Activated CD4-positive, alpha-beta T cell treated with anti-CD3 and anti-CD28 coated beads, Interleukin-2, amount 10 ng/mL, durations not matched to agents 7 days and 5 days (primary cell): ENCODE data around the gene MCM8. TPM values are rescaled to one million over a fixed set of nuclear protein-coding genes. Genes with fewer than 3 reads are reported as not detected.
A peak's percentile ranks its signal among the peaks of the same experiment; 100 is the strongest.

Source experiments
- CTCF ChIA-PET: fragments of 350-600 bp; sonication (Branson Sonifier 250); formaldehyde crosslinking; loops from one replicate; lab custom pipeline; 2021; ENCODE audit warnings: antibody characterized with exemption; lab: Charles Lee
- POLR2A ChIA-PET: fragments of 350-600 bp; sonication (Branson Sonifier 250); formaldehyde crosslinking; loops from one replicate; lab custom pipeline; 2021; ENCODE audit warnings: antibody characterized with exemption; lab: Charles Lee
- DNase-seq: peaks from one replicate; pipeline ENCODE4 v3.0.0-alpha.2; 2020
- H3K27ac Mint-ChIP-seq: one replicate; pipeline ENCODE4 v1.8.0; 2021; ENCODE audit warnings: mild to moderate bottlenecking, moderate library complexity, mixed read lengths
- H3K27me3 Mint-ChIP-seq: one replicate; pipeline ENCODE4 v1.8.0; 2021; ENCODE audit warnings: mixed read lengths
- H3K36me3 Mint-ChIP-seq: one replicate; pipeline ENCODE4 v1.8.0; 2021; ENCODE audit warnings: low read depth, mixed read lengths
- H3K4me1 Mint-ChIP-seq: one replicate; pipeline ENCODE4 v1.8.0; 2021; ENCODE audit warnings: mixed read lengths
- H3K4me3 Mint-ChIP-seq: one replicate; pipeline ENCODE4 v1.8.0; 2021; ENCODE audit warnings: mild to moderate bottlenecking, moderate library complexity, mixed read lengths
- H3K9me3 Mint-ChIP-seq: one replicate; pipeline ENCODE4 v1.8.0; 2021; ENCODE audit warnings: mixed read lengths
- total RNA-seq, 2 experiments: library from RNA; stranded (reverse); gene quantifications; one replicate each; pipeline ENCODE4 v1.2.3, GENCODE V29; 2021

MCM8 gene
- total RNA-seq, 2 experiments from 2014 or later, result 32.1 to 32.4 TPM

DNA sequence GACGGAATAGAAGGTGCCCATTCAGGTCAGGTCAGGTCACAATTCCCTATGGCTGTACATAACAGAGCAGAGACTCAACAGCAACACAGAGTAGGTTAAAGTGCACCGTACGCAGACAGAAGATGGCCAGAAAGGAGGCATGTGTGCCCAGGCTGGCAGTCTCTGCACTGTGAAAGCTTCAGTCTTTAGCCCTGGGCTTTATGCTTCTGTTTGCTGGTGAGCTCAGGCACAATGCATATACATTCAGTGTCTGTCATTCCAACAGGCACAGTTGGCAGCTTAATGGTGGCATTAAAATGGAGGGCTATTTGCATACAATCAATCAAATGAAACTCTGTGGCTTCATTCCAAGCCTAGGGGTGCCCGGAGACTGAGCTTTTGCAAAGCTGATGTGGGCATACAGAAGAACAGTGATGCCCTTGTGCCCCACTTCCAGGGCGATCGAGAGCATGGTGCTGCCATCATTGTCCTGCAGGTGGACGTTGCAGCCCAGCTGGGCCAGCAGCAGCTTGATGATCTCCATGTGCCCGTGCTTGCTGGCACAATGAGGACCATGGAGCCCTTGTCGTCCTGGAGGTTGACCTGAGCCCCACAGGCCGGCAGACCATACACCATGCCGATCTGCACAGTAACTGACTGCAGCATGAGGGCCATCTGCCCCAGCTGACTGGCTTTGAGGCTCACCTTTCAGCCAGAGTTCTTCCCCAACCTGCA, 22.5 kb upstream of the MCM8 start:
- Mint-ChIP-seq H3K9me3 (no peaks in the 10 kb centered on the region), H3K36me3 (no peaks in the 10 kb centered on the region), H3K27me3 (peaks cover 7% of the 10 kb centered on the region), H3K27ac (no peak overlapping the region), H3K4me3 (no peak overlapping the region), H3K4me1 (no peaks in the 10 kb centered on the region)
- ChIA-PET CTCF (no interaction called here), POLR2A (no interaction called here)
- no peak for DNase-seq

DNA sequence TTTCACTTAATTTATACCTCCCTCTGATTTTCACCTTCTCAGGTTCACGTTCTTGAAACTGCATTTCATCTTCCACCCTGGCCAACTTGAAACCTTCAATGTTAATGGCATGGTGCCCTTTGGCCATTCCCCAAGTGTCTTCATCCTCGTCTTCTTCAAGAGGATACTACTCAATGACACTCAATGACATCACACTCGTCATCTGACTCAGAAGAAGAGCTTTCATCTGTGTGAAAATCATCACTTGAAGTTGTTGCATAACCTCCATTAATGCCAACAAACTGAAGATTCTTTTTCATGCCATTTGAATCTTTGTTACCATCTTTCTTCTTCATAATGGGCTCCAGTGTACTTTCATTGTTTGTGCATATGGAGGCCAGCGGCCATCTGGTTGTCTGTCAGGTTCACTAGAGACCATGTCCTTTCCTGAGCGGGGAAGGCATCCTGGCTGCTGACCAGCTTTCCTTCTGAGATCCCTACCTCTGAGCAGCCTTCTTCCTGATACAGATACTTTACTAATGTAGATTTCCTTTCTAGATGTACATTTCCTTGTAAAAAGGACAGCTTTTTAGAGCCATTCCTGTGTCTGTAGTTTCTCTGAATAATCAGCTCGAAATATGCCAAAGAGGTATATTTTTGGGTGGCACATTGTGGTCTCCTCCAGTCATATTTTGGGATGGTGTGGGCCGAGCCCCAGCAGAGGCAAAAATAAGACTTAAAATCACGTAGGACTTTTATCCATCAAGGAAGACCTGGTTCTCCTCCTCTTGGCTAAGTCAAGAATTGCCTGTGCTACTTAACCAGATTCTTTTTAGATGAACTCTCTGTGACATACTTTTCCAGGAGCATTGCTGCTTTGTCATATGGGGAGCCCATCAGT, 21.4 kb upstream of the MCM8 start:
- H3K36me3 Mint-ChIP-seq, result no peaks in the 10 kb centered on the region
- H3K27ac Mint-ChIP-seq, result no peak overlapping the region
- peaks cover 7% of the 10 kb centered on the region for H3K27me3 Mint-ChIP-seq
- H3K4me3 Mint-ChIP-seq, result no peak overlapping the region
- H3K9me3 Mint-ChIP-seq, result no peaks in the 10 kb centered on the region
- ChIA-PET POLR2A (no interaction called here), CTCF (no interaction called here)
- no peaks in the 10 kb centered on the region for H3K4me1 Mint-ChIP-seq
- no peak for DNase-seq

DNA sequence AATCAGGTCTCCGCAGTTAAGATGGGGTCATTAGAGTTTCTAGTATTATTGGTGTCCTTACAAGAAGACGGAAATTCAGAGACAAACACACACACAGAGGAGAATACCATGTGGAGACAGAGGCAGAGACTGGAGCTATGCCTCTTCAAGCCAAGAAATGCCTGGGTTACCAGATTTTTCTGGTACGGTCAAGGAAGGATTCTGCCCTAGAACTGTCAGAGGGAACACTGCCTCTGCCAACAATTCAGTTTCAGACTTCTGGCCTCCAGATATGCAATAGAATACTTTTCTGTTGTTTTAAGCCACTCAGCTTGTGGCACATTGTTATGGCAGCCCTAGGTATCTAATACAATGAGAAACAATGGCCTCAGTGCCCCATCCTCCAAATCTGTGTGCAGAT, 19.0 kb upstream of the MCM8 start:
- POLR2A ChIA-PET, result no interaction called here

DNA sequence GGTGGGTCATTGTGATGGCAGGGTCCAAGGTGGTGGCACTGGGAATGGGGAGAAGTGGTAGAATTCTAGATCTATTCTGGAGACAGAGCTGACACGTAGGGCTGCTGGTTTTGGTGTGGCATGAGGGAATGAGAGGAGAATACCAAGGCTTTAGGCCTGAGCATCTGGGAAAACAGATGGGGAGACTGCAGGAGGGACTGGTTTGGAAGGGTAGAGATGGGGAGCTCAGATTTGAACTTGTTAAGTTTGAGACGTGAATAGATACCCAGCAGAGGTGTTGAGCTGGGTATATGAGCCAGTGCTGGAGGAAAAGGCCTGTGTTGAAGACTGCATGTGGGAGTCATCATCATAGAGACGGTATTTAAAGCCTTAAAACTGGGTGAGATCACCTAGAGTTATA, 17.7 kb upstream of the MCM8 start:
- Mint-ChIP-seq H3K27ac (no peak overlapping the region), H3K9me3 (no peaks in the 10 kb centered on the region), H3K36me3 (peaks cover 2% of the 10 kb centered on the region), H3K4me3 (no peak overlapping the region), H3K4me1 (no peaks in the 10 kb centered on the region), H3K27me3 (peaks cover 1% of the 10 kb centered on the region)
- ChIA-PET POLR2A (no interaction called here), CTCF (interaction anchor here (0.5 kb wide), 1 partner anchor 87 kb away, joined by 6 read pairs; no protein-coding TSS in a partner anchor)
- no peak for DNase-seq

More for the DNA sequence above, 19.0 kb upstream of the MCM8 start:
- H3K27ac Mint-ChIP-seq, result no peak overlapping the region
- no peaks in the 10 kb centered on the region for H3K9me3 Mint-ChIP-seq
- peaks cover 6% of the 10 kb centered on the region for H3K27me3 Mint-ChIP-seq
- H3K4me3 Mint-ChIP-seq, result no peak overlapping the region
- CTCF ChIA-PET, result no interaction called here
- no peaks in the 10 kb centered on the region for H3K4me1 Mint-ChIP-seq
- no peak for DNase-seq
- no peaks in the 10 kb centered on the region for H3K36me3 Mint-ChIP-seq

DNA sequence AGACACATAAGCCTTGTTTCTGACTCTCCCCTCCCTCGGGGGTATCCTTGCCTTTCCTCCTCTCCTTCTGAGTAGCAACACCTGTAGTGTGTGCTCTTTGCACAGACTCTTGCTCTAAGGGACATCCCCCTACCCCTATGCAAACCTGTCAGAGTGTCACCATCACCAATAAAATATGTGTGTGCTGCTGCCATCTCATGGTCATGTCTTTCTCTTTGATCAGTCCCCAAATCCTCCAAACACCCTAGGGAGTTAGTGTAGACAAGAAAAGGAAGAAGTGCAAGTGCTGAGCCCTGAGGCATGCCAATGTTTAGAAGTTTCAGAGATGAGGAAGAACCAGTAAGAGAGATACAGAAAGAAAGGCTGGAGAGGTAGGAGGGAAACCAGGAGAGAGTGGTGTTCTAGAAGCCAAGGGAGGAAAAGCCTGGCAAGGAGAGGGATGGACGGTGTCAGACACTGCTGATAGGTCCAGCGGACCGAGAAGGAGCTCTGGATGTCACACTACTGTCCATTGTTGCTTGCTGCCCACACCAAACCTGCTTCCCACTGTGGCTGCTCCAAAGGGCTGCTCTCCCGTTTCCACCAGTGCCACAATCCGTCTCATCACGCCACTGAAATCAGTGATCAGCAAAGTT, 16.5 kb upstream of the MCM8 start:
- Mint-ChIP-seq H3K4me1 (no peaks in the 10 kb centered on the region), H3K27me3 (peaks cover 1% of the 10 kb centered on the region), H3K4me3 (no peak overlapping the region), H3K36me3 (peaks cover 5% of the 10 kb centered on the region), H3K9me3 (no peaks in the 10 kb centered on the region), H3K27ac (no peak overlapping the region)
- POLR2A ChIA-PET, result no interaction called here
- DNase-seq, result peak; percentile 24
- CTCF ChIA-PET, result interaction anchor here (1.0 kb wide), 1 partner anchor 405 kb away, joined by 3 read pairs; no protein-coding TSS in a partner anchor

DNA sequence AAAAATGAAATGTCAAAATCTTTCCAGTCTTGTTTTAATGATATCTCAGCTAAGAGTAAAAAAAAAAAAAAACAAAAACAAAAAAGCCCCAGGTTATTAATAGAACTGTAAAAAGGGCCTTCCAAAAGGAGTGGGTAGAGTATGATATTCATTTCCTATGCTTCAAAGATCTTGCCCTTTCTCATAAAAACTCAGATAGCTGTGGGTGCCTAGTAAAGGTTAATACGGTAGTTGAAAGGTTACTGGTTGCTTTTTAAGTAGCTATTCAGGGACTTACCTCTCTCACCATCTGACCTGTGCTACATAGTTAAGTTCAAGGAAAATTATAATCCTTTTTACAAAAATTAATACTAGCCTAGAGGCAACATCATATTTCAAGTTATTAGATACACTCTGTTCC, 15.1 kb upstream of the MCM8 start:
- Mint-ChIP-seq H3K36me3 (peaks cover 8% of the 10 kb centered on the region), H3K27ac (no peak overlapping the region), H3K4me3 (no peak overlapping the region), H3K4me1 (no peaks in the 10 kb centered on the region), H3K27me3 (no peaks in the 10 kb centered on the region), H3K9me3 (no peaks in the 10 kb centered on the region)
- CTCF ChIA-PET, result interaction anchor here (0.6 to 1.1 kb wide), 3 partner anchors 8 to 193 kb away, joined by 3 to 4 read pairs (median 3); no protein-coding TSS in a partner anchor
- no peak for DNase-seq
- POLR2A ChIA-PET, result no interaction called here

DNA sequence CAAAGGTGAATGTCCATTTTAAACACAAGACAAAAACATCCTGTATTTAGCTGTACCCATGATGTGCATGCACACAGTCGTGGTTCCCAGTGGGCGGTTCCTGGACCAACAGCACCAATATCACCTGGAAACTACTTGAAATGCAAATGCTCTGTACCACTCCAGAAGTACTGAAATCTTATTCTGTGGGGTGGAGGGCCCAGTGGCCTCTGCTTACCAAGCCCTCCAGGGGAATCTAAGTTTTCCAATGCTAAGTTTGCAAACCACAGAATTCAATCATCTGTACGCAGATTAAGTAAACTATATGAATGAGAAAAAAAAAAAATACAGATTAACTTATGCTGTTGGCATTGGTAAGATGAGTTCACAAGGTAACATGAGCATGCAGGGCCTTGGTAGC, 14.2 kb upstream of the MCM8 start:
- POLR2A ChIA-PET, result no interaction called here
- Mint-ChIP-seq H3K36me3 (peaks cover 8% of the 10 kb centered on the region), H3K4me3 (no peak overlapping the region), H3K27ac (no peak overlapping the region), H3K9me3 (no peaks in the 10 kb centered on the region), H3K4me1 (no peaks in the 10 kb centered on the region), H3K27me3 (no peaks in the 10 kb centered on the region)
- no peak for DNase-seq
- CTCF ChIA-PET, result interaction anchor here (0.8 kb wide), 1 partner anchor 361 kb away, joined by 4 read pairs; no protein-coding TSS in a partner anchor

DNA sequence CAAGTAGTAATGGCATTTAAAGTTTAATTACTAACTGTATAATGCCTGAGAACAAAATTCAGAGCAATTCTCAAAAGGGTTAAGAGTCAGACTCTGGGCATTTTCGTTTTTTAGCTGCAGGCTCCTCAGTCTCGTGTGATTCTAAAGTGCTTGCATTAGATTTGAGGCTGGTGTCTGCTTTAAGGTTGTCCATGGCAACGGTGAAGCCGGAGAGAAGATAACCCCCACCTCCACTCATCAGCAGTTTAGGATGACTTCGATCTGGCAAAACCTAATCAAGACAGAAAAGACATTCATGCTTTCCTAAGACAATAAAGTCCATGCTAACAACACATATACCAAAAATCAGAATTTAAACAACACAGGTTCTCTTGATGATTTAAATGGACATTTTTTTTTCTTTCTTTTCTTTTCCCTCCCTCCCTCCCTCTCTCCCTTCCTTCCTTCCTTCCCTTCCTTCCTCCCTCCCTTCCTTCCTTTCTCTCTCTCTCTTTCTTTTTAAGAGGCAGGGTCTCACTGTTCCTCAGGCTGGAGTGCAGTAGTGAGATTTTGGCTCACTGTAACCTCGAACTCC, 11.9 kb upstream of the MCM8 start:
- Mint-ChIP-seq H3K36me3 (peaks cover 28% of the 10 kb centered on the region), H3K9me3 (no peaks in the 10 kb centered on the region), H3K4me3 (no peak overlapping the region), H3K27ac (no peak overlapping the region), H3K27me3 (no peaks in the 10 kb centered on the region), H3K4me1 (no peaks in the 10 kb centered on the region)
- POLR2A ChIA-PET, result no interaction called here
- CTCF ChIA-PET, result no interaction called here
- no peak for DNase-seq

DNA sequence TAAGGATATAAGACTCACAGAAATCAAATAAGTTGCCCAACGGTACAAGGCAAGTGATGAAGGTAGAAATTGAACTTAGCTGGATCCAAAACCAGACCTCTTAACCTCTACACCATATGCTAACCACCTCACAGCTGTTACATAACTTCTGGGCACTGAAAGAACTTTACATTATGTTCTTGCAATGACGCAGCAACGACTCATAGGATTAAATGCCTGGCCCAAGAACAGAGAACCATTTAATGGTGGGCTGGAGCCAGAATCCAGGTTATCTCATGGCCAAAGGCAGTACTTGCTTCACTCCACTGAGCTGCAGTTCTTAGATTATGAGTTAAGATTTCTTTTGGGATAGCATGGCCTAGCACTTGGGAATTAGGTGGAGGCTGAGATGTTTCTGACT, 4.5 kb upstream of the MCM8 start:
- ChIA-PET CTCF (interaction anchor here (1.3 kb wide), 1 partner anchor 11 kb away, joined by 4 read pairs; no protein-coding TSS in a partner anchor), POLR2A (no interaction called here)
- H3K4me3 Mint-ChIP-seq, result no peak overlapping the region
- peaks cover 44% of the 10 kb centered on the region for H3K4me1 Mint-ChIP-seq
- peaks cover 44% of the 10 kb centered on the region for H3K36me3 Mint-ChIP-seq
- no peaks in the 10 kb centered on the region for H3K9me3 Mint-ChIP-seq
- no peak for DNase-seq
- no peak overlapping the region for H3K27ac Mint-ChIP-seq
- H3K27me3 Mint-ChIP-seq, result no peaks in the 10 kb centered on the region

DNA sequence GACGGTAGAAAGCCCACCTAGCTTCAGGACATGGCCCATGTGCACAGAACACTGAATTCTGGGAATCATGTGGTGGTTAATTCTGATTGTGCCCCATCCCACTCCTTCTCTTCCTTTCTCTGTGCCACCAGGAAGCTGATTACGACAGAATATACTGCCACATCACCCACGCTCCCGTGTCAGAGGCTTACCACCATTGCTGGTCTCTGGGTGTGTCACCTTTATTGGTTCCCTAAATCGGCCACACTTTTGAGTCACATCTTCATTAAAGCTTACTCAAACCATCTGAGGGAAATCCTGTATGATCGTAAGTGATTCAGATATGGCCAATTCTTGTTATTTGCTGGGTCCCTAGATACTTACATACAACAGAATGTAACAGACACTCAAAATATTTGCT, 3.2 kb upstream of the MCM8 start:
- Mint-ChIP-seq H3K36me3 (peaks cover 42% of the 10 kb centered on the region), H3K9me3 (no peaks in the 10 kb centered on the region), H3K4me1 (peaks cover 52% of the 10 kb centered on the region), H3K4me3 (no peak overlapping the region), H3K27ac (peak overlapping the region; percentile 33), H3K27me3 (no peaks in the 10 kb centered on the region)
- POLR2A ChIA-PET, result no interaction called here
- CTCF ChIA-PET, result no interaction called here
- no peak for DNase-seq

DNA sequence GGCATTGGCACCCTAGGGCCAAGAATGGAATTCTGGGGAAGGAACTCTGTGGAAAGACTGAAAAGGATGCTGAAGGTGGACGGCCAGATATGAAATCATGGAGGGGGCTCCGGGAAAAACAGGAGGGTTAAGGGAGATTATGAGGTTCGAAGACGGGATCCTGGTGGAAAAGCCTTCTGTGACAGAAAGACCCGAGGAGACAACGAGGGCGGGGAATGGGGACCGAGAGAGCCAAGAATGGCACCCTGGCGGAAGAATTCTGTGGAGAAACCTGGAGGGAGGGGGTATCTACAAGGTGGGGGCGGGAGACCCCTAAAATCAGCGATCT, 545 bp upstream of the MCM8 start:
- H3K9me3 Mint-ChIP-seq, result no peaks in the 10 kb centered on the region
- no peaks in the 10 kb centered on the region for H3K27me3 Mint-ChIP-seq
- H3K4me1 Mint-ChIP-seq, result peaks cover 64% of the 10 kb centered on the region
- peak overlapping the region; percentile 95 for H3K27ac Mint-ChIP-seq
- no peak for DNase-seq
- H3K36me3 Mint-ChIP-seq, result peaks cover 44% of the 10 kb centered on the region
- ChIA-PET CTCF (no interaction called here), POLR2A (no interaction called here)
- H3K4me3 Mint-ChIP-seq, result peak overlapping the region; percentile 95

DNA sequence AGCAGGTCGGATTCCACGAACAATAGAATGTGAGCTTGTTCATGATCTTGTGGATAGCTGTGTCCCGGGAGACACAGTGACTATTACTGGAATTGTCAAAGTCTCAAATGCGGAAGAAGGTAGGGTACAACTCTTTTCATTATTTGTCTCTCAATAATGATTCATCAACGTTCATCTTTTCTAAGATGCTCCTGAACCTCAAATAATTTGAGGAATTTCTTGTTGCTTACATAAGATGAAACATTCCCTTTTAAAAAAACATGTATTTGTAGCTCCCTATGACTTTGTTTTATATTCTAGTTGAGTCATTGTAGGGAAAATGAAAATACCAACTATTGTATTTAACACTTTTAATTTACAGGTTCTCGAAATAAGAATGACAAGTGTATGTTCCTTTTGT, 17.0 kb downstream of the MCM8 start:
- DNase-seq, result no peak
- H3K9me3 Mint-ChIP-seq, result no peaks in the 10 kb centered on the region
- H3K27me3 Mint-ChIP-seq, result no peaks in the 10 kb centered on the region
- peaks cover 40% of the 10 kb centered on the region for H3K36me3 Mint-ChIP-seq
- peaks cover 4% of the 10 kb centered on the region for H3K4me1 Mint-ChIP-seq
- CTCF ChIA-PET, result interaction anchor here (1.5 kb wide), 1 partner anchor 8 kb away, joined by 3 read pairs; no protein-coding TSS in a partner anchor
- H3K4me3 Mint-ChIP-seq, result no peak overlapping the region
- H3K27ac Mint-ChIP-seq, result no peak overlapping the region
- POLR2A ChIA-PET, result no interaction called here
